SK-N-SH (cell line): Measurements from ENCODE around the gene CADM1. TPM values are rescaled to one million over a fixed set of nuclear protein-coding genes. Genes with fewer than 3 reads are reported as not detected.

Experiments used
- CTCF ChIA-PET: fragments of 300-600, 350-600 bp; formaldehyde crosslinking; extraction: SDS; loops from one replicate; lab custom pipeline; 2021; lab: Yijun Ruan, JAX
- POLR2A ChIA-PET: fragments of 350-600 bp; sonication (Branson Sonifier 250); formaldehyde crosslinking; extraction: SDS; loops from one replicate; lab custom pipeline; 2020; ENCODE audit warnings: antibody characterized with exemption, inconsistent platforms; lab: Yijun Ruan, JAX
- DNase-seq: peaks from one replicate; pipeline ENCODE4 v3.0.0; 2012
- H2AFZ ChIP-seq: fragments of 200-600 bp; sonication (generic); 2 replicates; pipeline ENCODE4 v1.8.1; 2016; ENCODE audit warnings: antibody characterized with exemption, mild to moderate bottlenecking, low read depth
- H3F3A ChIP-seq: fragments of 200-600 bp; sonication (generic); replicated peaks from 2 replicates; pipeline ENCODE3; 2016; ENCODE audit warnings: antibody characterized with exemption, mild to moderate bottlenecking; ENCODE audit not compliant: insufficient read depth
- H3K27ac ChIP-seq, 2 experiments: fragments of 200-500 bp in 1 of 2; fragments of 200-600 bp in 1 of 2; sonication (Bioruptor generic) in 1 of 2; sonication (generic), shearing (Covaris generic) in 1 of 2; 2 replicates each; pipeline versions ENCODE4 v1.5.1 to v1.6.1; 2014 to 2016; ENCODE audit warnings: low read depth in 2 of 2, inconsistent platforms in 1 of 2, low read length in 1 of 2, mild to moderate bottlenecking in 1 of 2, mixed read lengths in 1 of 2
- H3K27me3 ChIP-seq: fragments of 200-600 bp; sonication (generic), shearing (Covaris generic); 2 replicates; pipeline ENCODE4 v1.6.1; 2016; ENCODE audit warnings: mixed run types; ENCODE audit not compliant: insufficient read depth
- H3K36me3 ChIP-seq, 2 experiments: fragments of 200-500 bp in 1 of 2; fragments of 200-600 bp in 1 of 2; sonication (Bioruptor generic) in 1 of 2; sonication (generic) in 1 of 2; replicated peaks in 1 of 2; 2 replicates each; pipeline versions ENCODE3 to v1.5.1; 2014 to 2016; ENCODE audit warnings: low read length in 1 of 2, mild to moderate bottlenecking in 1 of 2; ENCODE audit not compliant: insufficient read depth in 2 of 2, control insufficient read depth in 1 of 2
- H3K4me1 ChIP-seq, 2 experiments: fragments of 200-500 bp in 1 of 2; fragments of 200-600 bp in 1 of 2; sonication (Bioruptor generic) in 1 of 2; sonication (generic), shearing (Covaris generic) in 1 of 2; 2 replicates each; pipeline versions ENCODE4 v1.5.1 to v1.6.1; 2014 to 2016; ENCODE audit warnings: low read depth in 1 of 2, low read length in 1 of 2, mixed run types in 1 of 2; ENCODE audit not compliant: insufficient read depth in 2 of 2, control insufficient read depth in 1 of 2
- H3K4me2 ChIP-seq: fragments of 200-600 bp; sonication (generic), shearing (Covaris generic); 2 replicates; pipeline ENCODE4 v1.6.1; 2017; ENCODE audit warnings: mixed run types
- H3K4me3 ChIP-seq, 2 experiments: fragments of 200-500 bp in 1 of 2; fragments of 200-600 bp in 1 of 2; sonication (Bioruptor generic) in 1 of 2; sonication (generic), shearing (Covaris generic) in 1 of 2; 2 replicates each; pipeline versions ENCODE4 v1.5.1 to v1.8.1; 2014 to 2016; ENCODE audit warnings: low read depth in 2 of 2, inconsistent platforms in 1 of 2, low read length in 1 of 2, mild to moderate bottlenecking in 1 of 2, mixed read lengths in 1 of 2, moderate library complexity in 1 of 2
- H3K79me2 ChIP-seq: fragments of 200-600 bp; sonication (generic); 2 replicates; pipeline ENCODE4 v1.8.1; 2017; ENCODE audit warnings: mild to moderate bottlenecking; ENCODE audit not compliant: insufficient read depth
- H3K9ac ChIP-seq: fragments of 200-600 bp; sonication (generic); 2 replicates; pipeline ENCODE4 v1.6.1; 2017; ENCODE audit warnings: mixed run types
- H3K9me2 ChIP-seq: fragments of 200-600 bp; sonication (generic); 2 replicates; pipeline ENCODE4 v1.6.1; 2017; ENCODE audit warnings: mixed run types
- H3K9me3 ChIP-seq: fragments of 200-600 bp; sonication (generic); 2 replicates; pipeline ENCODE4 v1.6.1; 2017; ENCODE audit warnings: mixed run types, mild to moderate bottlenecking, moderate library complexity
- H4K20me1 ChIP-seq: fragments of 200-600 bp; sonication (generic); 2 replicates; pipeline ENCODE4 v1.6.1; 2017; ENCODE audit warnings: mild to moderate bottlenecking, mixed run types; ENCODE audit not compliant: insufficient read depth
- ELF1 ChIP-seq: IDR thresholded peaks from 2 replicates; pipeline ENCODE4 v1.4.0; 2012
- IRF3 ChIP-seq: fragments of 150-350 bp; IDR thresholded peaks from 2 replicates; pipeline ENCODE4 v1.6.1; 2016; ENCODE audit warnings: mild to moderate bottlenecking, low read depth, low read length
- MXI1 ChIP-seq: IDR thresholded peaks from 2 replicates; pipeline ENCODE4 v1.6.1; 2012; ENCODE audit warnings: mild to moderate bottlenecking, low read depth, low read length, improper control_type of control experiment
- RAD21 ChIP-seq: IDR thresholded peaks from 2 replicates; pipeline ENCODE4 v1.6.1; 2012; ENCODE audit warnings: mild to moderate bottlenecking, low read length
- RCOR1 ChIP-seq: fragments of 150-350 bp; IDR thresholded peaks from 2 replicates; pipeline ENCODE4 v1.6.1; 2017; ENCODE audit warnings: antibody characterized with exemption, low read length
- TAF1 ChIP-seq: IDR thresholded peaks from 2 replicates; pipeline ENCODE4 v1.6.1; 2012; ENCODE audit warnings: low read depth, mild to moderate bottlenecking, low read length, moderate library complexity, borderline replicate concordance
- WGBS: methylation state at CpG from one replicate; pipeline ENCODE4 v1.1.6; 2017; ENCODE audit warnings: low lambda C conversion rate; 5-methylcytosine and 5-hydroxymethylcytosine counted together
- polyA plus RNA-seq, 3 experiments: library from polyadenylated mRNA; depleted of rRNA; stranded (reverse); fragments of >200 nt; gene quantifications; 2 replicates each; pipeline ENCODE4 v1.2.3, GENCODE V29; 2012

Gene CADM1
- polyA plus RNA-seq, 1 of the 3 experiments (the other 2 are of a cell fraction): 7.9 TPM

- no peak for TF ChIP-seq IRF3
Observed at GRCh38 chr11:115501502-115501892, 2.7 kb downstream of the CADM1 start (continued).

GRCh38 chr11:115500547-115501501 lies 3.4 kb downstream of the CADM1 start:
- Histone ChIP-seq H3K9me3 (no peaks in the 10 kb centered on the region), H3K4me1 (peaks cover 3 to 28% of the 10 kb centered on the region in 2 experiments; a peak in 2 of 4 replicates), H3F3A (peaks cover 9% of the 10 kb centered on the region), H3K36me3 (no peaks in the 10 kb centered on the region), H3K4me3 (peak overlapping the region; percentile 84 to 95; a peak in 3 of 4 replicates), H4K20me1 (no peaks in the 10 kb centered on the region), H3K9me2 (no peaks in the 10 kb centered on the region), H2AFZ (peak overlapping the region; percentile 69; the same call in 1 of the 2 replicates), H3K79me2 (no peaks in the 10 kb centered on the region), H3K9ac (no peak overlapping the region), H3K27me3 (no peaks in the 10 kb centered on the region; the same call in 1 of the 2 replicates), H3K27ac (peak overlapping the region in 1 of 2 experiments; percentile 22; a peak in 2 of 4 replicates), H3K4me2 (peak overlapping the region; percentile 98)
- POLR2A ChIA-PET: interaction anchor here (0.6 to 1.4 kb wide), 4 partner anchors 12 to 927 kb away, joined by 3 to 5 read pairs (median 3); no protein-coding TSS in a partner anchor
- peak; percentile 26 for DNase-seq
- CTCF ChIA-PET: interaction anchor here (0.9 to 5.5 kb wide), 9 partner anchors 12 to 726 kb away, joined by 3 to 28 read pairs (median 4); no protein-coding TSS in a partner anchor
- 49% methylated on average over 14 of the region's 14 CpGs for WGBS
- TF ChIP-seq RCOR1 (no peak), MXI1 (0 out of 2 replicates have a peak, but pooled peaks have one; percentile 13)

DNA sequence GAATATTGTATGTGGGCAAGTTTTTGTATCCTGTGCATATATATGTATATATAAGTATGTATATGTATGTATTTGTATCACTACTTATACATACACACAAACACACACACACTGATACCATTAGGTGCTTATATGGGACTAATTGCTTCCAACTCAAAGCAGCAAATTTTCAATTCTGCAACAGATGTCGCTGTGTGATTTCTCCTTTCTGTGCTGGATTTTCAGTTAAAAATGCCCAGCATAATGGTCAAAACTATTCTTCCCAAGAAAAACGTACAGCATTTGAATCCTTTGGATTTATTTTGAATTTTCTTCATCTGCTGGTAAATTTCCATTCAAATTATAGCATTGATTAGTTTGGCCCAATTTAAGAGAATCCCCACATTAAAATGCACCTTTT lies 4.3 kb downstream of the CADM1 start:
- CTCF ChIA-PET: interaction anchor here (0.6 to 5.5 kb wide), 3 partner anchors 174 to 524 kb away, joined by 3 to 28 read pairs (median 3); no protein-coding TSS in a partner anchor
- Histone ChIP-seq H3K4me2 (no peak overlapping the region), H2AFZ (no peak overlapping the region), H3K27ac (no peak overlapping the region), H3K9ac (no peak overlapping the region), H3K9me3 (no peaks in the 10 kb centered on the region), H3K4me3 (no peak overlapping the region), H3K79me2 (no peaks in the 10 kb centered on the region), H3K27me3 (no peaks in the 10 kb centered on the region), H4K20me1 (no peaks in the 10 kb centered on the region), H3K36me3 (peaks cover 0 to 2% of the 10 kb centered on the region in 2 experiments), H3F3A (peaks cover 3% of the 10 kb centered on the region), H3K4me1 (peaks cover 3 to 25% of the 10 kb centered on the region in 2 experiments; a peak in 2 of 4 replicates), H3K9me2 (no peaks in the 10 kb centered on the region)
- 81% methylated on average over 2 of the region's 2 CpGs for WGBS
- TF ChIP-seq TAF1 (no peak), RAD21 (peak; percentile 8; the same call in 1 of the 2 replicates), ELF1 (no peak)
- POLR2A ChIA-PET: interaction anchor here (1.4 kb wide), 1 partner anchor 928 kb away, joined by 3 read pairs; no protein-coding TSS in a partner anchor
- no peak for DNase-seq
